Stimulated activated CD8-positive, alpha-beta memory T cell treated with anti-CD3 and anti-CD28 coated beads, Interleukin-15, amount 100 ng/mL, for 1 hour (primary cell): ENCODE measurements around the gene TIMM10.

Experiments
- DNase-seq: peaks from one replicate; pipeline ENCODE4 v3.0.0-alpha.2; 2020; ENCODE audit warnings: low read depth

The TIMM10 gene, protein sequence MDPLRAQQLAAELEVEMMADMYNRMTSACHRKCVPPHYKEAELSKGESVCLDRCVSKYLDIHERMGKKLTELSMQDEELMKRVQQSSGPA

DNA sequence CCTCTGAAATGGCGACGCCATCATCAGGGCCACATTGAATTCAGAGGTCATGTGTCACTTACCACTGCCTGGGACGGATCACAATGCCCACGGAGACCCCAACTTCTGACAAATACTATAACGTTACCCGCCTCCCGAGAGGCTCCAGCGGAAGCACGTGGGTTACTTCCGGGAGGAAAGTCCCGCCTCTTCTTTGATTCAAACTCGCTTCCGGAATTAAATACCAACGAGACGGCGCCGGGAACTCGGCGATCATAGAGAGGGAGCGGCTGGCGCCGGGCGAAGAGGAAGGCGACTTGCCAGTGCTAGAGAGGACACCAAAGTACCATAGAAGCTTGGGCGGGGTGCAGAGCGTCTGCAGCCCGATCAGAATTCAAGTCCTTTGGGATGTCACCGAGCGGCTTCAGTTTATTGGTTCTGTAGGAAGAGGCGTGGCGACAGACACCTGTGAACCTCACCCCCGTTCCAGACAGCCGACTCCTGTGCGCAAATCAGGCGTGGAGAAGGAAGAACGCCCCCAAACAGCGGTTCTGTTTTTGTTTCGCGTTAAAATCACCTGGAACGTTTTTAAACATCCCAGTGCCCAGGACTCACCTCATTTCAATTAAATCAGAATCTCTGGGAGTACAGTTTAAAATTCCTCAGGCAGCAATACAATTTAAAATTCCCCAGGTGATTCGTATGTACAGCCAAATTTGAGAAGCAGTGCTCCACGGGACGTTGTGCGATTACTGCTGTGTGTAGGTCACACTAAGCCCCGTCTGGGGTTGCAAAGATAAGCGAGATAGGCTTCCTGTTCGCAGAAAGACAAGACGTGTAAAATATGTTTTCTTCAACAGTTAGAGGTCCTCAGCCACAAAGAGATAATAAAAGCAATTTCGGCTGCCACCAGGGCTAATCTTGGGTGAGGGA, at the start of gene TIMM10:
TIMM10 (minus strand) TSS at position 159 of the 912 bp plus-strand sequence. CDS start 565 bp downstream, outside the sequence.
- peak; percentile 81 for DNase-seq

DNA sequence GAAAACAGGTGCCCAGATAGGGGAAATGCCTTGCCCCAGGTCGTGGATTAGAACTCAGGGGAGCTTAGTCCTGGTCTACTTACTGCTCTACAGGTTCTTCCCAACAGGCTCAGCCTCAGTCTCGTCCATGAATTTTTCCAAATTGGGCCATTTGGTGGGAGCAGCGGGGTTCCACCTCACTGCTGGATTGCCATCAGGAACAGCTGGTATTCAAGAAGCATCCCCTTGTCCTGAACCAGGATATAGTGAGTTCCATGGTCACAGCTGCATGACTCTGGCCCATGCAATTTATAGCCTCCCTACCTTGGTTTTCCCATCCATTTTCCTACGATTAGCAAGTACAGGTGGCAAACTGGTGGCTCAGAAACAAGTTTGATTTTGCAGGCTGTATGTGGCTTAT, 43.5 kb upstream of the TIMM10 start:
- DNase-seq = no peak

DNA sequence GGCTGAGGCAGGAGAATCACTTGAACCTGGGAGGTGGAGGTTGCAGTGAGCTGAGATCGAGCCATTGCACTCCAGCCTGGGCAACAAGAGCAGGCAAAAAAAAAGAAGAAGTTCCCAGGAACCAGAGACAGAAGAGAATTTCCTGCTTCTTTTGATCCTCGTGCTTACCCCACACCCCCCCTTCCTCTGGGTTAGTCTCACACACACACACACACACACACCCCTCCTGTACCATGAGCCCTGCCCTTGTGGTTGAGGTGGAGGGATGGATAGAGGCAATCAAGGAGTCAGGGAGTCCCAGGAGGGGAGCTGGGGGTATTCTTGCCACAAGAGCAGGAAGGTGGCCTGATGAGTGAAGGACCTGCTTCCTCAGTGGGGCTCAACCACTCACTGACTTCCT, 41.1 kb upstream of the TIMM10 start:
- DNase-seq = no peak

DNA sequence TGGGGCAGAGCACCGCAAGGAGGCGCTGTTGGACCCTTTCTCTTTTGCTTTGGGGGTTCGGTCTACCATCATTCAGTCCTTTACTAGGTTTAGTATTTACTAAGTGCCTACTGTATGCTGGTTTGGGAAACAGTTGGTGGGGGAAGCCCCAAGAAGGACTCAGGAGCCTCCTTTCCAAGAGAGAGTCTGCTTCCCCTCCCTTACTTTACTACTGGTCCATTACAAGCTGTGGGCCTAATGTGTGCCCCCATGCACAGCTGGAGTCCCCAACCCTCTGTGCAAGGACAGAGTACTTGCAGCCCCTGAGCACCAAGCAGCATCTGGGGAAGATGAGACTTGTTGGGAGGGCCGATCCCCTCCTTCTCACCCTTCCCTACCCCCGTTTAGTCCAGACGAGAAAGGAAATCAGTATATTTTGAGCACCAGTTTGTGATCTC, 37.8 kb upstream of the TIMM10 start:
- peak; percentile 80 for DNase-seq

DNA sequence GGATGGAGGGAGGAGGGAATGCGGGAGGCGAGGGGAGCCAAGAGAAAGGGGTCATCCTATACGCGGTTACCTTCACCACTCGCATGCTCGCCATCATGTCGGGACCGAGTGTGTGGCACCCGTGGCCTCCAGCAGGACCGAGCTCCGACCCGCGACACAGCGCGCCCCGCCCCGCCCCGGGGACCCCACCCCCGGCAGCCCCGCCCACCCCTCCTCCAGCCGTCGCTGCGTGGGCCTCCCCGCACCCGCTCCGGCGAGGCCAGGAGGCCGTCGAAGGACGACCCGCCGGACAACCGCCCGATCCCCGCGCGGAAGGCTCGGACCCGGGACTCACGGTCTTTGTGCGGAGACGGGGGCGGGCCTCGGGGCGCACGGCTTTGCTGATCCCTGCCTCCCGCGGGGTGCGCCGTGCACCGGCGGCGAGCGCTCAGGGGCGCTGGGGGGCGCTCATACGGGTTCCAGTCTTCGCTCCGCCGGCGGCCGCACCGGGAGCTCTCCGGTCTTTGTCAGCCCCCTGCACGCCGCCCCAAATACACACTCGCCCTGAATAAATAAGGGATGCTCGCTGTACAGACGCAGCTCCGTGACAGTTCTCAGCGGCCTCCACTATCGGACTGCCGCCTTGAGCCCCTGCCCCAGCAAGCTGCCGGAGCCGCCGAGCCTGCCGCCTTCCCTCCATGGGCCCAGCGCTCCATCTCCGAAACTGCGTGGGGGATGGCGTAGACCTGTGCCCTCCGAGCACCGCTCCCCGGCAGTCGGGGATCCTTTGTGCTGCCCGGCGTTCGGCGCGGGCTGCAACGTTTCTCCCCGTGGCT, 37.2 kb upstream of the TIMM10 start, which contains the start of gene UBE2L6:
UBE2L6 (minus strand) TSS at position 158 of the 815 bp plus-strand sequence; CDS start at position 97, 61 bp downstream.
- peak; percentile 26 for DNase-seq

DNA sequence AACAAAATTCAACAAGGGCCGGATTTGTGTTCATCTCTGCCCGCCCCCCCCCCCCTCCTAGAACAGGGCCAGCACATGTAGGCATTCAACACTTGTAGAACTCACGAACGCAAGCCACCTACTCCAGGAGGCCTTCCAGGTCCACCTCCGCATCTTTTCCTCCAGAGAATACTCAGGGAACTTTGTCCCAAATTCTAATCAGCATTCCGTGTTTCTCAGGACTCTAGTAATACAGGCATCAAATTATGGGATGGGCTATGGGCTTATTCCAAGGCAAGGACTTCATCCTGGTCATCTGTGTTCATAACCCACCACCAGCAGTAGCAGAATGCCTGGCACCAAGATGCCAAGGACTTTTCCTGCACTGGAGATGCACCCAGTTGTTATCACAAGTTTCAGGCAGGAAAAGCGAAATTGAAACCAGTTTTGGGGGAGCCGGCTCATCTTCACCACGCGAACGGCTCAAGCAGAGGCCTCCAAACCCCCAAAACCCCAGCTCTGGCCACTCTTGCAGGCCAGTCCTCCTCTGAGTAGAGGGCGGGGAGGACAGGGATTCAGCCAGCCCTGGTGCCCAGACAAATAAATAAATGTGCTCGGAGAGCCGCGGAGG, 36.5 kb upstream of the TIMM10 start:
- no peak for DNase-seq

DNA sequence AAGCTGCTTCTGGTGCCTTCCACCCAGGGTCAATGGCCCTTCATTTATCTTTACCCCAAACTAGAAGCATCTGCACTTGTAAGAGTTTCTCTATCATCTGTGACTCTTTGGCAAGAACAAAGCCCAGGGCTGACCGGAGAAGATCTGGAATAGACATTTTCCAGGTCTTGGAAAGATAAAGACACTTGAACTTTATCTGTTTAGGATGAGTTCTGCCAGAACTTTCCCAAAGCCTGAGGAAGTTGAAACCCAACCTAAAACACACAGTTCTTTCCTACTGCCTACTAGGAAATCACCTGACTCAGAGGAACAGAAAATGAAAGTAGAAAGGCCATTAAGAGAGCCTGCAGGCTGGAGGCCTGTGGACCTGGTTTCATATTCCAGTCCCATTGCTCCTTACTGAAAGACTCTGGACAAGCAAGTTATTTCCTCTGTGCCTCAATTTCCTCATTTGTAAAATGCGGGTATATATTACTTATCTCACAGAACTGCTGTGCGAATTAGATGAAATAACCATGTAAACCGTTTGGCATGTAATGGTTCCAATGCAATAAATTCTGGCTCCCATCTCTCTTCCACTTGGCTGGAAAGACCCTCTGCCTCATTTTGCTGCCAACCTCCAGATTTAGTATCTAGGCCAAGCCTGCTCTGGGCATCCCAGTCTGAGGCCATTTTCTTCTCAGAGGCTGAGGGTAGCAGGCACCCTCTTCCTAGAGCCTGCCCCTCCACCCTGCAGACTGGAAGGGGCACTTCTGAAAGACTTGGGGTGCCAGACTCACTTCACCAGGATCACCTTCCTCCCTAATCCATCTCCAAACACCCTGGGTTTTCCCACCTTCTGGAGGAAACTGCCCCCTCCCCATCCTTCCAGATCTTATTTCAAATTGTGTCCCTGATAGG, 35.7 kb upstream of the TIMM10 start:
- DNase-seq = no peak

DNA sequence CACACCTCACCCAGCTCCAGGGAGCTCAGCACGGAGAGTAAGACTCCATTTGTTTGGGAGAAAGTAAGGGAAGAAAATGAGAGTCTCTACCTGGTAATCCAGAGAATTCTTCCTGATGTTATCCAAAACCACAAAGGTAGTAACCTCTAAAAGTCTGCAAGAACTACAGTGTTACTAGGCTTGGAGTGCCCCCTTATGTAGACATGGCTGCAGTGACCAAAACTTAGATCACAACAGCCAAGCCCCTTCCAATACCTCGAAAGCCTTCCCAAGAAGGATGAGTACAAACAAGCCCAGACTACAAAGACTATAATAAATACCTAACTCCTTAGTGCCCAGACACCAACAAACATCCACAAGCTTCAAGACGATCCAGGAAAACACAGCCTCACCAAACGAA, 32.0 kb upstream of the TIMM10 start:
- no peak for DNase-seq

DNA sequence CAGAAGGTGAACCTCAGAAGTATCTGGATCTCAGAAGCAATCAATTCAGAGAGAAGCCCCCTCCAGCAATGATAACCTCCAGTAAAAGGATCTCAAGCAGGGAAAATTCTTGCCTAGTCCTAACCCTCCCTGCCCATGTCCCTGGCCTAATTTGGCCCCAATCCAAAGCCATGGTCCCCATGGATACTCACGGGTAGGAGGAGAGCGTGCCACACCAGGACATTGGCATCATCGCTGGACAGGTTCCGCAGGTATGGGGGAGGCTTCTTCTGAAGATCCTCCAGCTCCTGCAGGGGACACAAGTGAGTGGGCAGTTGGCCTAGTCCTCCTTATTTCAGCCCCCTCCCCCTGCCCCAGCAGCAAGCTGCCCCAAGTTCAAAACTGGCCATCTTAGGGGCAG, 29.6 kb upstream of the TIMM10 start:
- DNase-seq = no peak

DNA sequence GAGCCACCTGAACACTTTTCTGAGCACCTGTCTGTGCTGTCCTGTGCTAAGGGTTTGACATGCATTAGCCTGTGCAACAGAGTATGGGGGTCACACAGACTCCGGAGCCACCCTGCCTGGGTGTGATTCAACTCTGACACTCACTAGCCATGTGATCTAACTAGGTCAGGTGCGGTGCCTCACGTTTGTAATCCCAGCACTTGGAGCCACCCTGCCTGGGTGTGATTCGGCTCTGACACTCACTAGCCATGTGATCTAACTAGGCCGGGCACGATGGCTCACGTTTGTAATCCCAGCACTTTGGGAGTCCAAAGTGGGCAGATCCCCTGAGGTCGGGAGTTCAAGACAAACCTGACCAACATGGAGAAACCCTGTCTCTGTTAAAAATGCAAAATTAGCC, 25.5 kb upstream of the TIMM10 start:
- DNase-seq = no peak

DNA sequence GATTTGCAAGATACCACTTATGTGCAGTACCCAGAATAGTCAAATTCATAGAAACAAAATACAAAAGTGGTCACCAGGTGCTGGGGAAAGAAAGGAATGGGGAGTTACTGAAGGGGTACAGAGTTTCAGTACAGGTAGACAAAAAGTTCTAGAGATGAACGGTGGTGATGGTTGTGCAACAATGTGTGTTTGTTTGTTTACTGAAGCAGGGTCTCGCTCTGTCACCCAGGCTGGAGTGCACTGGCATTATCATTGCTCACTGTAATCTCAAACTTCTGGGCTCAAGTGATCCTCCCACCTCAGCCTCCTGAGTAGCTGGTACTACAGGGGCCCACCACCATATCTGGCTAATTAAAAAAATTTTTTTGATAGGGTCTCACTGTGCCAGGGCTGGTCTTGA, 24.8 kb upstream of the TIMM10 start:
- no peak for DNase-seq

DNA sequence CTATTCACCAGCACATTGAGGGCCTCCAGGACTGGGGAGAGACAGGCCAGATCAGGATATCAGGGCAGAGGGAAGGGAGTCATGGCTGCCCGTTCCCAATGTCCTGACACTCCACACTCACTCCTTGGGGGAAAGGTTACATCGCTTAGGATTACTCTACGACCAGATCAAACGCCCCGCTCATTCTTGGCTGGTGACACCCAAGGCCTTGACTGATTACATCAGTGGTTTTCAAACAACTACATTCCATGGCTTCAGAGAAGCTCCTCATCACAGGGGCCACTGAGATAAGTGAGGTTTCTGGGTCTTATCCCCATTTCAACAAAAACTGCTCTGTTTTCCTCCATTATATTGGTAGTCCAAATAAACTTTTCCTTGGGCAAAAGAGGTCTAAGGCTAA, 21.9 kb upstream of the TIMM10 start:
- DNase-seq = no peak

DNA sequence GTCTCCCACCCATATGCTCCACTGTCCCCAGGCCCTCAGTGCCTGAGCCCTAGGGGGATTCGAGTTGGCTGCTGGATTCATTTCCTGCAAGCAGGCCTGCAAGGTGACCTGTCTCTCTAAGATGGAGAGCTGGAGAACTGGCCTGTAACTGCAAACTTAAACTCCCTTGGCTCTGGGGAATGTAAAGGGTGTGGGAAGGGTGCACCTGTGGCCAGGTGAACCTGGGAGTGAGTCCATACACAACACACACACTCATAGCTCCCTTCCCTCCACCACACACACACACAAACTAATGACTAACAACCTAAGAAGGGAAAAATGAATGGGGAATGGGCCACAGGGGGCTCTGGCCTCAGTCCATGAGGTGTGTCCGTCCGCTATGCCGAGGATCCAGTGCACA, 21.4 kb upstream of the TIMM10 start:
- no peak for DNase-seq

DNA sequence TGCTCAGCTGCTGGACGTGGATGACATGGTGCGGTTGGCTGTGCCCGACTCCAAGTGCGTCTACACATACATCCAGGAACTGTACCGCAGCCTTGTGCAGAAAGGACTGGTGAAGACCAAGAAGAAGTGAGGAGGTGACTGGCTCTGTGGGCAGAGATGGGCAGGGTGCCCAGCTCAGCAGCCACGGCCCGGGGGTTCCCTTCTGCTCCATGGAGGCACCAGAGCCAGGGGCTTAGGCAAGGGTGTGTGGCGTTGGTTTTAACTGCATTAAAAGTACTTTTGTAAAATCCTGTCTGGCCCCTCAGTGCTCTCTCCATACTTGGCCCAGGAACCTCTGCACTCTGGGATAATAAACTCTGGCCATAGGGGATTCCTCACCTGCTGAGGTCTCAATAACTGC, 19.4 kb upstream of the TIMM10 start:
- no peak for DNase-seq

DNA sequence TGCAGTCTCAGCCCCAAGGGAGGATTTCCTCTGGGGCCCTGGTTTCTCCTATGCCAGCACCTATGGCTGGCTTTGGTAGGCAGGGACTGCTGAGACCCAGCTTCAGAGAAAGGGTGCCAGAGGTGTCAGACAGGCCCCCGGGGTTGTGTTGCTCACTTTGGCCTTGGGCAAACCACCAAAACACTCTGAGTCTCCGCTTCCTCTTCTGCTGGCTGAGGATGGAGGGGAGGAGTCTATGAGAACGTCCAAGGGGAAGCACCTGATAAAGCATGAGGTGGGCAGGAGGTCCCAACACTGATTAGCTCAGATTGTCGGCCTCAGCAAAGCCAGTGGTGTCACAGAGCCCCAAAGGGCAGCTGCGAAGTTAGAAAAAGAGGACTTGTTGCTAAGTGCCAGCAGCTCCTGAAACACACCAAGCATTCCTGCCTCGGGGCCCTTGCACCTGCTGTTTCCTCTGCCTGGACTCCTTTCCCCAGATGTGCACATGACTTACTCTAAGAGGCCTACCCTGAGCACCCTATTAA, 17.4 kb upstream of the TIMM10 start:
- no peak for DNase-seq

DNA sequence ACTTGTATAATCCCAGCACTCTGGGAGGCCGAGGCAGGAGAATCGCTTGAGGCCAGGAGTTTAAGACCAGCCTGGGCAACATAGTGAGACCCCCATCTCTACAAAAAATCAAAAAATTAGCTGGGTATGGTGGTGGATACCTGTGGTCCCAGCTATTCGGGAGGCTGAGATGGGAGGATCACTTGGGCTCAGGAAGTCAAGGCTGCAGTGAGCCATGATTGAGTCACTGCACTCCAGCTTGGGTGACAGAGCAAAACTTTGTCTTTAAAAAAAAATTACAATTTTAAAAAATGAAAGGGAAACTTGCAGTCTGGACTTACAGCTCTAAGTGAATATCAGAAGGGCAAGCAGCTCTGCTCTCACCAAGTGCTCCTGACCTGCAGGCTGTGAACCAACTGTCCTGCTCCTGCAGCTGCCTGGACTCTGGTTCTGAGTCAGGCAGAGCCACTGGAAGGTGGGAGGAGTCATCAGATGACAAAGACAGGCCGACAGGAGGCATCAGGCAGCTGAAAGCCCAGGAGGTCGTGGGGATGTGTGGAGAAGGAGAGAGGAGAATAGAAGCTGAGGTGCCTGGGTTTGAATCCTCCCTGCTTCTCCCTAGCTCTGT, 16.4 kb upstream of the TIMM10 start:
- no peak for DNase-seq

DNA sequence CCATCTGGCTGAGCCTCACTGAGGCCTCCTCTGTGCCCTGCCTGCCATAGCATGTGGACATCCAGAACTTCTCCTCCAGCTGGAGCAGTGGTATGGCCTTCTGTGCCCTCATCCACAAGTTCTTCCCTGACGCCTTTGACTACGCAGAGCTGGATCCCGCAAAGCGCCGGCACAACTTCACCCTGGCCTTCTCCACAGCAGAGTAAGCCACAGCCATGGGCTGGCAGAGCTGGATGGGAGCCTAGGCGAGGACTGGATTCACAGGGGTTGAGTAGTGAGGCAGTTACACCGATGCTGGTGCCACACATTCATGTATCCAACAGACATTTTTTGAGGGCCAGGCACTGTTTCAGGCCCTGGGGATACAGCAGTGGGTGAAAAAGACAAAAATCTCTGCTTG, 15.9 kb upstream of the TIMM10 start:
- DNase-seq = no peak

DNA sequence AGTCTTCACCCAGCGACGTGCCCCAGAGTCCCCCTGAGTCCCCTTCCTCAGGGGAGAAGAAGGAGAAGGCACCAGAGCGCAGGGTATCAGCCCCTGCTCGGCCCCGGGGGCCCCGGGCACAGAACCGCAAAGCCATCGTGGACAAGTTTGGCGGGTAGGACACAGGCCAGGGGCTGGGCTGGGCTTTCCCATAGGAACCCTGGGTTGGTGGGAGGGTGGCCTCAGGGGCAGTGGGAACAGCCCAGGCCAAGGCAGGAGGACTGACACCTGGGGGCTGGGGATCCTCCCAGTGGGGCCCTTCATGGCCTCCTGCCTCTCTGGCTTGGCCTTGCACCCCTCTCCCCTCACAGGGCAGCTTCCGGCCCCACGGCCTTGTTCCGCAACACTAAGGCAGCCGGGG, 15.3 kb upstream of the TIMM10 start:
- no peak for DNase-seq

DNA sequence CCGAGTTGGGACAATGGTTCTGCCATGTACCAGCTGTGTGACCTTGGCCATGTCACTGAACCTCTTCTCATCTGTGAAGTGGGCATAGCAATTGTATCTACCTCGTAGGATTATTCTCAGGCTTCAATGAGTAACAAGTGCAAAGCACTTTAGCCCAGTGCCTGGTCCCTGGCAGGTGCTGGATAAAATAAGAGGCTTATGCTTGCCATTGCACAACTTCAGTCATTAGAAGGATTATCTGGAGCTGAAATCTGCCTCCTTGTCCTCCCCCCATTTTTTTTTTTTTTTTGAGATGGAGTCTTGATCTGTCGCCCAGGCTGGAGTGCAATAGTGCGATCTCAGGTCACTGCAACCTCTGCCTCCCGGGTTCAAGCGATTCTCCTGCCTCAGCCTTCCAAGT, 14.0 kb upstream of the TIMM10 start:
- DNase-seq = no peak

DNA sequence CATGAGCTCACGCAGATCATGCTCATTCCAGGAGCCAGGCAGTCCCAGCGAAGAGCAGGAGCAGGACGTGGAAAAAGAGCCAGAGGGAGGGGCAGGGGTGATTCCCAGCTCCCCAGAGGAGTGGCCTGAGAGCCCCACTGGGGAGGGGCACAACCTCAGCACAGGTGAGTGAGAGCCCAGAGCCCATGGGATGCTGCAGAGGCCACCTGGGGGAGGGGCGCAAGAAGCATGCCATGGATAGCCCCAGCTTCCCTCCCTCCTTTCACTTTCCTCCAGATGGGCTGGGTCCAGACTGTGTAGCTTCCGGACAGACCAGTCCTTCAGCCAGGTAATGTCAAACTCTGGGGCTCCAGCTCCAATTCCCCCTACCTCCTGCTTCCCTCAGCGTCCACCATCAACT, 13.0 kb upstream of the TIMM10 start:
- no peak for DNase-seq

DNA sequence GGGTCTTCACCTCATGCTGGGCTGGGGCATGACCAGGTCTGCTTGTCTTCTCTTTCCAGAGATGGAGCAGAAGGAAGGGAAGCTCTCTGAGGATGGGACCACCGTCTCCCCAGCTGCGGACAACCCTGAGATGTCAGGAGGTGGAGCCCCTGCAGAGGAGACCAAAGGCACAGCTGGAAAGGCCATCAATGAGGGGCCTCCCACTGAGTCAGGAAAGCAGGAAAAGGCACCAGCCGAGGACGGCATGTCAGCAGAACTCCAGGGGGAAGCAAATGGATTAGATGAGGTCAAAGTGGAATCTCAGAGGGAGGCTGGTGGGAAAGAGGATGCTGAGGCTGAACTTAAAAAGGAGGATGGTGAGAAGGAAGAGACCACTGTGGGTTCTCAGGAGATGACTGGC, 12.0 kb upstream of the TIMM10 start:
- no peak for DNase-seq
